KMS-11 (cell line): ENCODE measurements around the gene CTSS.

Experiments used
- H2AFZ ChIP-seq: fragments of 200-600 bp; sonication (generic); 2 replicates; pipeline ENCODE4 v1.6.1; 2016; ENCODE audit warnings: antibody characterized with exemption, mixed run types, low read depth
- H3K27ac ChIP-seq: fragments of 200-600 bp; sonication (generic); 2 replicates; pipeline ENCODE4 v1.6.1; 2016; ENCODE audit warnings: mild to moderate bottlenecking, mixed run types
- H3K27me3 ChIP-seq: fragments of 200-600 bp; sonication (generic); 2 replicates; pipeline ENCODE4 v1.6.1; 2017; ENCODE audit warnings: mild to moderate bottlenecking, low read depth, mixed run types, moderate library complexity; ENCODE audit not compliant: insufficient read depth
- H3K36me3 ChIP-seq: fragments of 200-600 bp; sonication (generic); 2 replicates; pipeline ENCODE4 v1.6.1; 2017; ENCODE audit warnings: mild to moderate bottlenecking, mixed run types; ENCODE audit not compliant: insufficient read depth
- H3K4me1 ChIP-seq: fragments of 200-600 bp; sonication (generic); 2 replicates; pipeline ENCODE4 v1.6.1; 2016; ENCODE audit warnings: mild to moderate bottlenecking, low read depth, mixed run types; ENCODE audit not compliant: poor library complexity, severe bottlenecking
- H3K4me2 ChIP-seq: fragments of 200-600 bp; sonication (generic); 2 replicates; pipeline ENCODE4 v1.7.0; 2016; ENCODE audit warnings: mild to moderate bottlenecking, mixed run types
- H3K4me3 ChIP-seq: fragments of 200-600 bp; sonication (generic); IDR thresholded peaks from 2 replicates; pipeline ENCODE4 v1.6.1; 2017; ENCODE audit warnings: low read depth, low read length, mixed read lengths; ENCODE audit not compliant: insufficient read depth
- H3K79me2 ChIP-seq: fragments of 200-600 bp; sonication (generic); 2 replicates; pipeline ENCODE4 v1.6.1; 2016; ENCODE audit warnings: low read depth, mixed run types; ENCODE audit not compliant: insufficient read depth
- H3K9ac ChIP-seq: fragments of 200-600 bp; sonication (generic); 2 replicates; pipeline ENCODE4 v1.6.1; 2016; ENCODE audit warnings: mild to moderate bottlenecking, mixed run types
- H4K20me1 ChIP-seq: fragments of 200-600 bp; sonication (generic); 2 replicates; pipeline ENCODE4 v1.6.1; 2016; ENCODE audit warnings: mild to moderate bottlenecking, mixed run types; ENCODE audit not compliant: insufficient read depth
- CTCF ChIP-seq: fragments of 200-600 bp; sonication (generic); conservative IDR thresholded peaks from 2 replicates; pipeline ENCODE4 v1.6.1; 2017; ENCODE audit warnings: low read depth, mild to moderate bottlenecking, antibody characterized with exemption, low read length, moderate library complexity, mixed read lengths

Gene CTSS

GRCh38 chr1:150696590-150696989, 69.0 kb downstream of the CTSS start:
- Histone ChIP-seq H3K4me1 (peaks cover 25% of the 10 kb centered on the region), H3K36me3 (peaks cover 2% of the 10 kb centered on the region; the same call in 1 of the 2 replicates), H3K27me3 (no peaks in the 10 kb centered on the region), H3K79me2 (peaks cover 13% of the 10 kb centered on the region), H3K4me3 (peak overlapping the region; percentile 100), H2AFZ (peak overlapping the region; percentile 75), H3K27ac (peak overlapping the region; percentile 43), H3K4me2 (peak overlapping the region; percentile 66), H4K20me1 (no peaks in the 10 kb centered on the region), H3K9ac (peak overlapping the region; percentile 51)
- TF ChIP-seq CTCF = no peak

GRCh38 chr1:150696162-150696561, 69.4 kb downstream of the CTSS start:
- peak overlapping the region; percentile 42 for H3K4me3 ChIP-seq
- H3K4me2 ChIP-seq = peak overlapping the region; percentile 66
- peaks cover 25% of the 10 kb centered on the region for H3K4me1 ChIP-seq
- H3K27ac ChIP-seq = peak overlapping the region; percentile 2; the same call in 1 of the 2 replicates
- no peaks in the 10 kb centered on the region for H4K20me1 ChIP-seq
- no peaks in the 10 kb centered on the region for H3K27me3 ChIP-seq
- no peak overlapping the region for H2AFZ ChIP-seq
- no peak for TF ChIP-seq CTCF
- H3K79me2 ChIP-seq = peaks cover 13% of the 10 kb centered on the region
- peak overlapping the region; percentile 6 for H3K9ac ChIP-seq
- H3K36me3 ChIP-seq = peaks cover 5% of the 10 kb centered on the region; the same call in 1 of the 2 replicates

GRCh38 chr1:150695561-150695960, 70.0 kb downstream of the CTSS start:
- no peak for TF ChIP-seq CTCF
- H2AFZ ChIP-seq = no peak overlapping the region
- H3K4me1 ChIP-seq = peaks cover 25% of the 10 kb centered on the region
- no peak overlapping the region for H3K4me3 ChIP-seq
- H3K4me2 ChIP-seq = peak overlapping the region; percentile 66
- peaks cover 13% of the 10 kb centered on the region for H3K79me2 ChIP-seq
- no peak overlapping the region for H3K9ac ChIP-seq
- no peaks in the 10 kb centered on the region for H3K27me3 ChIP-seq
- no peaks in the 10 kb centered on the region for H4K20me1 ChIP-seq
- peaks cover 5% of the 10 kb centered on the region; the same call in 1 of the 2 replicates for H3K36me3 ChIP-seq
- H3K27ac ChIP-seq = no peak overlapping the region

GRCh38 chr1:150692720-150693119, 72.9 kb downstream of the CTSS start:
- Histone ChIP-seq H3K79me2 (peaks cover 13% of the 10 kb centered on the region), H3K36me3 (peaks cover 5% of the 10 kb centered on the region; the same call in 1 of the 2 replicates), H3K27ac (no peak overlapping the region), H4K20me1 (no peaks in the 10 kb centered on the region), H3K27me3 (no peaks in the 10 kb centered on the region), H3K4me2 (no peak overlapping the region), H3K4me3 (no peak overlapping the region), H3K9ac (no peak overlapping the region), H3K4me1 (peaks cover 16% of the 10 kb centered on the region), H2AFZ (no peak overlapping the region)
- no peak for TF ChIP-seq CTCF
